Motor neuron (in vitro differentiated cells): ENCODE results near the gene IGSF23. TPM values are rescaled to one million over a fixed set of nuclear protein-coding genes. Genes with fewer than 3 reads are reported as not detected.
A peak's percentile ranks its signal among the peaks of the same experiment; 100 is the strongest.
"Not testable (repeated sequence)": the region's sequence is repeated elsewhere in the genome, so short reads cannot be mapped to it uniquely, and the experiment has no call there.

Source experiments
- ATAC-seq, 8 experiments: fragments of 200-7000 bp; cut with Tn5 transposase; replicated peaks in 6 of 8; 2 replicates each; pipeline ENCODE4 v1.8.0; 2021; ENCODE audit warnings: mild to moderate bottlenecking in 8 of 8, moderate library complexity in 8 of 8
- H3K27ac ChIP-seq, 2 donors: fragments of 250-450 bp; sonication (Bioruptor Pico); 2 replicates each; pipeline ENCODE4 v1.9.0; 2021; ENCODE audit warnings: antibody characterized with exemption in 2 of 2, mild to moderate bottlenecking in 2 of 2, moderate library complexity in 1 of 2
- H3K4me1 ChIP-seq, 2 donors: fragments of 250-450 bp; sonication (Bioruptor Pico); replicated peaks in 1 of 2; 2 replicates each; pipeline ENCODE4 v1.6.1; 2021; ENCODE audit warnings: antibody characterized with exemption in 2 of 2, mild to moderate bottlenecking in 2 of 2, moderate library complexity in 1 of 2
- H3K4me3 ChIP-seq, 5 donors: fragments of 250-450 bp; sonication (Bioruptor Pico); 2 replicates each; pipeline ENCODE4 v1.9.0; 2021; ENCODE audit warnings: antibody characterized with exemption in 5 of 5, mild to moderate bottlenecking in 5 of 5, moderate library complexity in 4 of 5
- WGBS, 10 experiments: fragments of 450-650 bp; shearing (Covaris generic); methylation state at CpG; one replicate each; pipeline ENCODE4 v1.0.0; 2022; 5-methylcytosine and 5-hydroxymethylcytosine counted together
- in situ Hi-C, 9 experiments: fragments of 400-800 bp; cut with MboI; loops; one replicate each; pipeline ENCODE4 v1.15.0; 2021; ENCODE audit warnings: low sequenced_read_pairs in 9 of 9, low pct_unique_long_range_greater_than_20kb in 2 of 9; ENCODE audit not compliant: unreplicated experiment in 9 of 9
- total RNA-seq, 8 experiments: library from RNA; unstranded; fragments of 300-600 nt; gene quantifications; 2 replicates each; pipeline versions ENCODE4 v1.2.3 to v1.2.4, GENCODE V29; 2022

The IGSF23 gene
- total RNA-seq, 8 experiments from 2014 or later: 0.72 to 2.2 TPM; not detected in 6

GRCh38 chr19:44607917-44608316, 5.4 kb upstream of the IGSF23 start:
- Histone ChIP-seq H3K4me3 (no peak overlapping the region), H3K27ac (no peak overlapping the region), H3K4me1 (no peaks in the 10 kb centered on the region)
- no peak for ATAC-seq
- in situ Hi-C loops: no loop called here
- 0 to 100% (median 68%) methylated on average over 1 to 3 of the region's 3 CpGs; no CpG with 5 or more reads in 2 of the 10 experiments for WGBS, 10 experiments

GRCh38 chr19:44608391-44608821, 5.0 kb upstream of the IGSF23 start:
- no peak overlapping the region for H3K4me3 ChIP-seq
- peak in 3 of 8 experiments; percentile 85 to 95 (median 88) for ATAC-seq
- 0 to 69% (median 6%) methylated on average over 3 to 7 of the region's 7 CpGs; no CpG with 5 or more reads in 1 of the 10 experiments for whole genome bisulfite sequencing, 10 experiments
- in situ Hi-C loops: no loop called here
- no peaks in the 10 kb centered on the region for H3K4me1 ChIP-seq
- H3K27ac ChIP-seq: no peak overlapping the region

GRCh38 chr19:44609219-44609618, 4.1 kb upstream of the IGSF23 start:
- WGBS, 10 experiments: 45 to 100% (median 83%) methylated on average over 1 to 5 of the region's 5 CpGs; no CpG with 5 or more reads in 2 of the 10 experiments
- no peak for ATAC-seq
- Histone ChIP-seq H3K4me1 (no peaks in the 10 kb centered on the region), H3K4me3 (no peak overlapping the region), H3K27ac (no peak overlapping the region)
- in situ Hi-C loops: no loop called here

GRCh38 chr19:44610497-44610896, 2.9 kb upstream of the IGSF23 start:
- not testable (repeated sequence) for ATAC-seq

GRCh38 chr19:44611812-44612295, 1.5 kb upstream of the IGSF23 start:
- peak in 1 of 8 experiments; percentile 39 for ATAC-seq
- 80 to 100% (median 88%) methylated on average over 1 to 2 of the region's 2 CpGs; no CpG with 5 or more reads in 2 of the 10 experiments for WGBS, 10 experiments

More at GRCh38 chr19:44610497-44610896, 2.9 kb upstream of the IGSF23 start:
- H3K27ac ChIP-seq, H3K4me3 ChIP-seq, in situ Hi-C loops, H3K4me1 ChIP-seq: not testable (repeated sequence)
- WGBS, 10 experiments: 36 to 100% (median 65%) methylated on average over 1 to 5 of the region's 5 CpGs; no CpG with 5 or more reads in 1 of the 10 experiments

GRCh38 chr19:44614313-44614712, 950 bp downstream of the IGSF23 start:
- Histone ChIP-seq H3K4me3 (no peak overlapping the region), H3K4me1 (no peaks in the 10 kb centered on the region), H3K27ac (no peak overlapping the region)
- WGBS, 10 experiments: 90 to 100% (median 90%) methylated on average over 3 to 9 of the region's 10 CpGs; no CpG with 5 or more reads in 5 of the 10 experiments
- ATAC-seq: no peak
- in situ Hi-C loops: no loop called here

More at GRCh38 chr19:44611812-44612295, 1.5 kb upstream of the IGSF23 start:
- Histone ChIP-seq H3K27ac (no peak overlapping the region), H3K4me3 (no peak overlapping the region), H3K4me1 (no peaks in the 10 kb centered on the region)
- in situ Hi-C loops: no loop called here

GRCh38 chr19:44615863-44616247, 2.5 kb downstream of the IGSF23 start:
- H3K4me1 ChIP-seq: no peaks in the 10 kb centered on the region
- in situ Hi-C loops: no loop called here
- ATAC-seq: no peak
- no peak overlapping the region for H3K4me3 ChIP-seq
- WGBS, 10 experiments: 33 to 69% (median 58%) methylated on average over 2 to 3 of the region's 5 CpGs; no CpG with 5 or more reads in 3 of the 10 experiments
- H3K27ac ChIP-seq: no peak overlapping the region

GRCh38 chr19:44617110-44617880, 3.9 kb downstream of the IGSF23 start:
- Histone ChIP-seq H3K4me3 (no peak overlapping the region), H3K4me1 (no peaks in the 10 kb centered on the region), H3K27ac (no peak overlapping the region)
- in situ Hi-C loops: no loop called here
- WGBS, 10 experiments: 22 to 100% (median 69%) methylated on average over 1 to 6 of the region's 8 CpGs; no CpG with 5 or more reads in 2 of the 10 experiments
- ATAC-seq: no peak

GRCh38 chr19:44618640-44619357, 5.4 kb downstream of the IGSF23 start:
- Histone ChIP-seq H3K4me1 (no peaks in the 10 kb centered on the region), H3K4me3 (no peak overlapping the region), H3K27ac (no peak overlapping the region)
- 40 to 90% (median 64%) methylated on average over 1 to 7 of the region's 7 CpGs; no CpG with 5 or more reads in 1 of the 10 experiments for WGBS, 10 experiments
- in situ Hi-C loops: no loop called here
- no peak for ATAC-seq

GRCh38 chr19:44620667-44621066, 7.3 kb downstream of the IGSF23 start:
- no peak for ATAC-seq
- WGBS, 10 experiments: 47 to 100% (median 74%) methylated on average over 1 to 4 of the region's 5 CpGs; no CpG with 5 or more reads in 4 of the 10 experiments
- Histone ChIP-seq H3K4me3 (no peak overlapping the region), H3K4me1 (no peaks in the 10 kb centered on the region), H3K27ac (no peak overlapping the region)
- in situ Hi-C loops: no loop called here

GRCh38 chr19:44621367-44621766, 8.0 kb downstream of the IGSF23 start:
- WGBS, 10 experiments: 67 to 100% (median 81%) methylated on average over 1 to 5 of the region's 6 CpGs; no CpG with 5 or more reads in 5 of the 10 experiments
- Histone ChIP-seq H3K27ac (no peak overlapping the region), H3K4me3 (no peak overlapping the region), H3K4me1 (no peaks in the 10 kb centered on the region)
- in situ Hi-C loops: no loop called here
- no peak for ATAC-seq

- peak in 2 of 8 experiments; percentile 18 to 24 for ATAC-seq
- H3K4me1 ChIP-seq: no peaks in the 10 kb centered on the region
- in situ Hi-C loops: no loop called here
- WGBS, 10 experiments: 60 to 82% (median 70%) methylated on average over 1 to 4 of the region's 5 CpGs; no CpG with 5 or more reads in 6 of the 10 experiments
- no peak overlapping the region for H3K4me3 ChIP-seq
- no peak overlapping the region for H3K27ac ChIP-seq
Measured at GRCh38 chr19:44623080-44623479, 9.7 kb downstream of the IGSF23 start.

GRCh38 chr19:44623626-44624025, 10.3 kb downstream of the IGSF23 start:
- H3K4me3 ChIP-seq: no peak overlapping the region
- in situ Hi-C loops: no loop called here
- H3K4me1 ChIP-seq: no peaks in the 10 kb centered on the region
- ATAC-seq: no peak
- no peak overlapping the region for H3K27ac ChIP-seq
- 82 to 100% (median 100%) methylated on average over 1 to 2 of the region's 4 CpGs; no CpG with 5 or more reads in 7 of the 10 experiments for WGBS, 10 experiments
